GM12891 (cell line): Measurements from ENCODE around the gene SPTBN1.

Experiments
- PAX5 ChIP-seq: IDR thresholded peaks from 2 replicates; pipeline ENCODE4 v1.6.1; 2011; ENCODE audit warnings: low read length, moderate library complexity, mild to moderate bottlenecking; ENCODE audit not compliant: insufficient read depth, severe bottlenecking
- POLR2A ChIP-seq: IDR thresholded peaks from 2 replicates; pipeline ENCODE4 v1.6.1; 2011; ENCODE audit warnings: low read depth, low read length, control low read depth
- POLR2AphosphoS5 ChIP-seq: IDR thresholded peaks from 2 replicates; pipeline ENCODE4 v1.6.1; 2011; ENCODE audit warnings: low read depth, low read length, control low read depth
- POU2F2 ChIP-seq: IDR thresholded peaks from 2 replicates; pipeline ENCODE4 v1.6.1; 2011; ENCODE audit warnings: low read depth, mild to moderate bottlenecking, control low read depth, low read length, moderate library complexity
- SPI1 ChIP-seq: IDR thresholded peaks from 2 replicates; pipeline ENCODE4 v1.6.1; 2011; ENCODE audit warnings: low read depth, low read length, control low read depth
- TAF1 ChIP-seq: IDR thresholded peaks from 2 replicates; pipeline ENCODE4 v1.6.1; 2011; ENCODE audit warnings: low read depth, low read length, control low read depth

DNA sequence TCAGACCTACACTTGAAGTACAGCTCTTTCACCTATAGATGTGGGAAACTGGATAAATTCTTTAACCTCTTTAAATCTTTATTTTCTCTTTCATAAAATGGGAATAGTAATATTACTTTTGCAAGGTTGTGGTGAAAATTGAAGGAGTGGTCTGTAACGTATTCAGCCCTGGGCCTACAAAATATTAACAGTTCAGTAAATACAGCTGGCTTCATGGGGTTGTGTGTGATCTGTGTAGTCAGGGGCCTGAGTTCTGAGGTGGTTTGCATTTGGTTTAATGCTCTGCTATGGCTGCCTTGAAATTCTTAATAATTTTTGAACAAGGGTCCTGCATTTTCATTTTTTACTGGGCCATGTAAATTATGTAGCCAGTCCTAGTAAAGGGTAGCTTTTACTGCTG is 250.5 kb downstream of the SPTBN1 start:
- TF ChIP-seq POLR2A (no peak), TAF1 (no peak), POLR2AphosphoS5 (no peak), SPI1 (no peak), PAX5 (no peak), POU2F2 (no peak)
